ENCODE measurements around the gene MFSD2B.
A peak's percentile ranks its signal among the peaks of the same experiment; 100 is the strongest.

DNA sequence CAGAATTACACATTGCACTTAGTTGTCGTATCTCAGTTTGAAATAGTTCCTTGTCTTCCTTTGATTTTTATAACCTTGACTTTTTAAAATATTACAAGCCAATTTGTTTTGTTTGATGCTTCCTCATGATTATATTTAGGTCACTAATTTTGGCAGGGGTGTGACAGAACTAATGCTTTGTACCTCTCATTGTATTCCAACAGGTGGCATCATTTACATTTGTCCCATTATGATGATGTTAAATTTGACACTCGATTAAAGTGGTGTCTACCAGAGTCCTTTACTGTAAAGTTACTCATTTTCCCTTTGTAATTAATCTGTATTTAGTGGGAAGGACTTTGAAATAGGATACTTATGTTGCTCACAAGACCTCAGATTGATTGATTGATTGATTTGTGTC, 21.5 kb upstream of the MFSD2B start:
- TF ChIP-seq CTCF (IDR thresholded peaks at IDR 0.05) (peak in 4 of 7 experiments; percentile 19 to 41 (median 28)), POLR2A (IDR thresholded peaks at IDR 0.05) (no peak)
